Lower lobe of right lung (tissue), 2 donors: Measurements from ENCODE around the gene PDSS2. TPM values are rescaled to one million over a fixed set of nuclear protein-coding genes. Genes with fewer than 3 reads are reported as not detected.
A peak's percentile ranks its signal among the peaks of the same experiment; 100 is the strongest.
"Not testable (repeated sequence)": the region's sequence is repeated elsewhere in the genome, so short reads cannot be mapped to it uniquely, and the experiment has no call there.

Experiments used
- ATAC-seq, 2 donors: fragments of 200-7000 bp; cut with Tn5 transposase; one replicate each; pipeline ENCODE4 v1.9.1; 2020 to 2022; ENCODE audit warnings: mild to moderate bottlenecking in 2 of 2, moderate library complexity in 2 of 2
- DNase-seq: peaks from one replicate; pipeline ENCODE4 v3.0.0-alpha.2; 2020
- H3K27ac ChIP-seq: fragments of 200-600 bp; one replicate; pipeline ENCODE4 v1.8.0; 2022
- H3K27me3 ChIP-seq: fragments of 200-600 bp; one replicate; pipeline ENCODE4 v1.8.0; 2022; ENCODE audit warnings: low read depth
- H3K36me3 ChIP-seq: fragments of 200-600 bp; one replicate; pipeline ENCODE4 v1.8.0; 2022; ENCODE audit warnings: mild to moderate bottlenecking
- H3K4me1 ChIP-seq: fragments of 200-600 bp; one replicate; pipeline ENCODE4 v1.8.0; 2022
- H3K4me3 ChIP-seq: fragments of 200-600 bp; one replicate; pipeline ENCODE4 v1.8.0; 2022; ENCODE audit warnings: mild to moderate bottlenecking
- H3K9me3 ChIP-seq: fragments of 200-600 bp; one replicate; pipeline ENCODE4 v1.8.0; 2022
- CTCF ChIP-seq: fragments of 200-600 bp; IDR thresholded peaks from one replicate; pipeline ENCODE4 v1.8.0; 2022; ENCODE audit warnings: antibody characterized with exemption, mild to moderate bottlenecking
- intact Hi-C: fragments of 100-400 bp; cut with DNase I; formaldehyde crosslinking; loops from one replicate; pipeline ENCODE4 v1.11.0; 2022
- total RNA-seq: library from RNA; stranded (reverse); fragmentation: NEBNext Ultra II Directional; extraction: Animal tissue kit (Norgen Biotek cat#: 25700); gene quantifications from one replicate; pipeline ENCODE4 v1.2.1, GENCODE V29; 2021
- donor health status: DM: no; HTN: yes; CAD: no; lungs with severe emphysema.

PDSS2 gene
- total RNA-seq, 1 donor from 2014 or later, result 14.9 TPM

GRCh38 chr6:107140581-107140980 lies 318.8 kb downstream of the PDSS2 start:
- no peak for ATAC-seq
- no peak for DNase-seq
- Histone ChIP-seq H3K27me3 (no peaks in the 10 kb centered on the region), H3K9me3 (no peaks in the 10 kb centered on the region), H3K4me1 (no peaks in the 10 kb centered on the region), H3K4me3 (no peak overlapping the region), H3K36me3 (no peaks in the 10 kb centered on the region), H3K27ac (no peak overlapping the region)
- intact Hi-C loops, result no loop called here
- no peak for TF ChIP-seq CTCF

GRCh38 chr6:107136324-107136723 lies 323.0 kb downstream of the PDSS2 start:
- intact Hi-C loops, H3K4me1 ChIP-seq, H3K27ac ChIP-seq, DNase-seq, H3K36me3 ChIP-seq, H3K9me3 ChIP-seq, H3K4me3 ChIP-seq, H3K27me3 ChIP-seq, ATAC-seq: not testable (repeated sequence)

- H3K27me3 ChIP-seq, H3K4me3 ChIP-seq, H3K36me3 ChIP-seq, DNase-seq, H3K27ac ChIP-seq, H3K4me1 ChIP-seq, H3K9me3 ChIP-seq, intact Hi-C loops, ATAC-seq: not testable (repeated sequence)
Measured at GRCh38 chr6:107135048-107135680, 324.2 kb downstream of the PDSS2 start.

GRCh38 chr6:107132330-107132954 lies 326.9 kb downstream of the PDSS2 start:
- H3K9me3 ChIP-seq, result no peaks in the 10 kb centered on the region
- no peak for DNase-seq

GRCh38 chr6:107129370-107129925 lies 329.9 kb downstream of the PDSS2 start:
- H3K27ac ChIP-seq, result no peak overlapping the region
- H3K36me3 ChIP-seq, result no peaks in the 10 kb centered on the region
- no peak for DNase-seq
- intact Hi-C loops, result no loop called here
- H3K27me3 ChIP-seq, result no peaks in the 10 kb centered on the region
- no peak for ATAC-seq
- no peak for TF ChIP-seq CTCF
- H3K9me3 ChIP-seq, result no peaks in the 10 kb centered on the region
- no peaks in the 10 kb centered on the region for H3K4me1 ChIP-seq
- no peak overlapping the region for H3K4me3 ChIP-seq

More at GRCh38 chr6:107132330-107132954, 326.9 kb downstream of the PDSS2 start:
- Histone ChIP-seq H3K27me3 (no peaks in the 10 kb centered on the region), H3K36me3 (no peaks in the 10 kb centered on the region), H3K4me1 (no peaks in the 10 kb centered on the region), H3K4me3 (no peak overlapping the region), H3K27ac (no peak overlapping the region)
- intact Hi-C loops, result no loop called here
- no peak for ATAC-seq
- TF ChIP-seq CTCF, result peak; percentile 14

GRCh38 chr6:107128577-107128976 lies 330.8 kb downstream of the PDSS2 start:
- intact Hi-C loops, result no loop called here
- no peak overlapping the region for H3K27ac ChIP-seq
- no peak for ATAC-seq

More at GRCh38 chr6:107128577-107128976, 330.8 kb downstream of the PDSS2 start:
- no peak for TF ChIP-seq CTCF
- DNase-seq, result no peak
- Histone ChIP-seq H3K9me3 (no peaks in the 10 kb centered on the region), H3K4me1 (no peaks in the 10 kb centered on the region), H3K36me3 (no peaks in the 10 kb centered on the region), H3K27me3 (no peaks in the 10 kb centered on the region), H3K4me3 (no peak overlapping the region)
